Measurements from ENCODE around the gene STK38. TPM values are rescaled to one million over a fixed set of nuclear protein-coding genes. Genes with fewer than 3 reads are reported as not detected.
"Not testable (repeated sequence)": the region's sequence is repeated elsewhere in the genome, so short reads cannot be mapped to it uniquely, and the experiment has no call there.

STK38 gene
- 10 to 100 TPM; 20.8 to 27.4 TPM for total RNA-seq
- long read RNA-seq, transcript STK38-201 (14 exons, 3,576 nt) = major isoform, 10 of 47 reads
- long read RNA-seq, partial matches to known transcripts = 6 of 47 reads
- long read RNA-seq, other reads (novel, unspliced or antisense) = 31 of 47 reads

DNA sequence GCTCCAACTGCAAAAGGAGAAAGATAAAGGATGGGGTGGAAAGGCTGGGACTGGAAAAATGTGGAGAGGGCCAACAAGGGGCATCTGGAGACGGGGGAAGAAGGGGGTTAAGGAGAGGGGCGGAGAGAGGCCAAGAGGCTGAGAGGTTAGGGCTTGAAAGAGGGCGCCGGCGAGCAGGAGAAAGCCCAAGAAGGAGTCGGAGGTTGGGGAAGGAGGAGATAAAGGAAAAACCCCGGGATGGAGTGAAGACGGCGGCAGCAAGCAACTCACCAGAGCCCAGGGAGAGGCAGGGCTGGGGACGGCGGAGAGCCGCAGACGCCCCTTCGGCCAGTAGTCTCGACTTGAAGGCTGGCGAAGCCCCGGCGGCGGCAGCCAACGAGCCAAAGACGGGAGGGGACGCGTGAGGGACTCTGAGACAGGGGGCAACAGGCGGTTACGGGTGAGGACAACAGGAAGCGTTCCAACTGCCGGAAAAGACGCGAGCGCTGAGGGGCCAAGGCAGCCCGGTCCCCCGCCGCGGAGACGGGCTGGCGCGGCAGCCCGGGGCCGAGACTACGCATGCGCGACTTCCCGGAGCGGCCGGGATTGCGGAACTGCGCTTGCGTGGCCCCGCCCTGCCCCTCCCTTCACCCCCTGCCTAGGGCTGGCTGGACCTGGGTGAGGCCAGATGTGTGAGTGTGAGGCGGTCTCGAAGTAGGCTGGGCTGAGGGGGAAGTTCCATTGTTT, at the start of gene STK38:
Gene STK38, minus strand, starts transcription at position 560 of the 726 bp plus-strand sequence. CDS start 7,277 bp downstream, outside the sequence.
- DNase-seq (peak; percentile 93), ATAC-seq (peak; percentile 97 to 98)
- intact Hi-C loops (cut with DNase I) = loop anchor here in 1 of 2 donors (2.0 kb wide), 2 partner anchors 48 to 124 kb away; partner anchors contain the start of gene SRSF3

DNA sequence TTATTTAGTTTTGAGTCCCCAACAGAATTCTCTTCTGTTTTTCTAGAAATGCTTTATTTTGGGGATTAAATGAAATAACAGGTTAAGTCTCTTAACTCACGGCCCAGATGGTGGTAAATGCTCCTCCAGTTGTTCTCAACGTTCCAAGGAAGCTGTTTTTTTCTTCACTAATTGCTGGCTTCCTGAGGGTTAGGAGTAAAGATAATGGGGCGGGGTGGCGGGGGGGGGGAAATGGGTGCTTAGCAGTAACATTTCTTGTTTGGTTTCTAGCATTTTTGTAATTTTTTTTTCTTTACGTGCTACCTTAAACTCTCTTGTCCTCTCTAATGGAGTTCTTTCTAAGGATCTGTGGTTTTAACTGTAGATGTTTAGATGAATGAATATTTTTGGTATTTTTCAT, 49.1 kb upstream of the STK38 start:
- ATAC-seq (no peak), DNase-seq (no peak)
- intact Hi-C loops (cut with DNase I) = no loop called here

DNA sequence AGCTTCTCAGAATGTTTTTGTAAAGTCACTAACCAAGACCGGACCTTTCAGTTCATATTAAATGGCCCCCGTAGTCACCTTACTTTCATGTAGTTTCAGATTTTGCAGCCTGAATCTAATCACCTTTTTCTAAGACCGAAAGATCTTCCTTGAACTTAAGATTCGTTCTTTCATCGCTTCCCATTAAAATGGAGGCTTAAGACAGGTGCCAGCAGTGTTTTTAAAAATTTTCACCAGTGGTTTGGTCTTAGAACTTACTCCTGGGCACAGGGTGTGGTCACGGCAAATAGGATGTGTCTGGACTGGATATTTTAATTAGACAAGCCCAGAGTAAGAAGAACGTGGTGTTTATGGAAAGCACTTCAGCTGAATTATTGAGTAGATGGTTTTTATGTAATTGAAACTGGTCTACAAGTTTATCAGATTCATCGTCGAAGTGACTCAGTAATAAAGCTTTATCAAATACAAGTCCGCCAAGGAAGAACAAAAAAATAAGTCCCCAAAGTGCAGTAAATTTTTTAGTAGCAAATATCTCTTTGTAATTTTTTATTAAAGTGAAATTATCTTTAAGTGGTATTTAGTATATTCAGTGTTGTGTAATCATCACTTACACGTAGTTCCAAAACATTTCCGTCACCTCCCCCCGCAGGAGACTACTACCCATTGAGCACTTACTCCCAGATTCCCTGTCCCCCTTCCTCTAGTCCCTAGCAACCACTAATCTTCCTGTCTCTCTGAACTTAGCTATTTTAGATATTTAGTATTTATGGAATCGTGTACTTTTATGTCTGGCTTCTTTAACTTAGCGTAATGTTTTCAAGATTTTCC, 47.8 kb upstream of the STK38 start:
- DNase-seq (no peak), ATAC-seq (peak; percentile 23 to 34)
- intact Hi-C loops (cut with DNase I) = loop anchor here in 1 of 2 donors (2.0 to 5.0 kb wide), 3 partner anchors 48 to 173 kb away; partner anchors contain the start of genes KCTD20, PXT1 and STK38

DNA sequence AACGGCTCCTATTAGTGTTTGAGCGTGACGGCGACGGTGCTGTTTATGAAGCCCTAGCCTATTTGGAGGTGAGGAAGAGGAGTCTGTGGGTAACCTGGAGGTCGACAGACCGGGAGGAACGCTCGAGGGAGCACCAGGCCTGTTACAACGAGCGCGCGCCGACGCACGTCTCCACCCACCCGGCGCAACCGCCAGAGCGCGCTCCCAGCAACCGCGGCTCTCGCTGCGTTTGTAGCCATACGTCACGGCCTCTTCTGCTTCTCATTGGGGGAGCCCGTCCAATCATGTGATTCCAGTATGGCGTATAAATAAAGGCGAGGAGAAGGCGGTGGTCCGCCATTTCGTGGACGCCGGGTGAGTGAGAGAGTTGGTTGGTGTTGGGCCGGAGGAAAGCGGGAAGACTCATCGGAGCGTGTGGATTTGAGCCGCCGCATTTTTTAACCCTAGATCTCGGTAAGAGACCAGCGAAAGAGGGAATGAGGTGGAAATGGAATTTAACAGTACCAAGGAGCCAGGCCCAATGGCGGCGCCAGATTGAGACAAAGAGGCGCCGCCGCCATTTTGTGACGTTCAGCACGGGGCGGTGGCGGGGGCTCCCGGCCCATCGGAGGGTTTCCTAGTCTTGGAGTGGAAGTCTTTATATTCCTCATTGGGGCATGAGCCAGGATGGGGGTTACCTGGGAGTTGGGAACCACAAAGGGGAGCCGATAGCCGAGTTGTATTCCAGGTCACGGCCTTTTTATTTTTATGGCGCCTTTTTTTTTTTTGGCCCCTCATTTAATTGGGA, 46.9 kb upstream of the STK38 start, which contains the start of gene SRSF3:
Gene SRSF3, plus strand, starts transcription at position 334 of the 787 bp plus-strand sequence. CDS start 2,401 bp downstream, outside the sequence.
- peak; percentile 97 to 98 for ATAC-seq
- intact Hi-C loops (cut with DNase I) = loop anchor here in 1 of 2 donors (2.0 to 5.0 kb wide), 3 partner anchors 47 to 172 kb away; partner anchors contain the start of genes KCTD20, PXT1 and STK38
- peak; percentile 97 for DNase-seq

DNA sequence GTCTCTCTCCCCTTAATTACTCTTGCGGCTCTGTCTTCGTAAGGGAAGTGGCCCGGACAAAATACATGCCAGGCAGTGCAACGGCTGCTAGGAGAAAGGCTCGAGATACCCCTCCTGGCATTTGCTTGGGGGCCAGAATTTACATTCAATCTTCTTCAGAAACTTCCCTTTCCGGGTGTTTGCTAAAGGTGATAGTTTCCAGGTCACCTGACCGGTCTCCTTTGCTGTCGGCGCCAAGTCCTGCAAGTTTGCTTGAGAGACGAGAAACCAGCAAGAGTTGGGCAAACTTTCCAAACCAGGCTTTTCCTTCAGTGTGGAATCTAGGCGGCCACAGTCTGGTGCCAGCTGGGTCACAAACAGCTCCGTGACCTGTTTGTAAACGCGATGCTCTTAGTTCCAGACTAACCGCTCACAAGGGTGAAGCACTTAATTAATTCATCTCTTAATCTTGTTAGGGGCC, 46.3 kb upstream of the STK38 start:
- intact Hi-C loops (cut with DNase I) = loop anchor here in 1 of 2 donors (2.0 to 5.0 kb wide), 3 partner anchors 47 to 171 kb away; partner anchors contain the start of genes KCTD20, PXT1 and STK38
- peak; percentile 19 to 38 for ATAC-seq
- DNase-seq = peak; percentile 62

DNA sequence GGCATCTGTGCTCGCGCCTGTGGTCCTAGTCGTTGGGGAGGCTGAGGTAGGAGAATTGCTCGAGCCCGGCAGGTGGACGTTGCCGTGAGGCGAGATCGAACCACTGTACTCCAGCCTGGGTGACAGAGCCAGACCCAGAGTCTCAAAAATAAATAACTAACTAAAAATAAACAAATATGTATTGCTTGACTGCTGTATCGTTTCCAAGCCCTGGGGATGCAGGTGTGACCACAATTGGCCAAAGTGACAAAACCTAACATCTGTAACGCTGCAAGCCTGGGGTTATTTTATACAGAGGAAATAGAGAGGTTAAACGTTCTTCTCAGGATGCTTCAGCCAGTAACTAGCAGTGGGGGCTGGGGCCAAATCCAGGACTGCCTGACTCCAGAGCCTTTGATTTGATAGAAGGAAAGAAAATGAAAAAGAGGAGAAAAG, 45.0 kb upstream of the STK38 start:
- intact Hi-C loops (cut with DNase I) = loop anchor here in 1 of 2 donors (5.0 kb wide), 2 partner anchors 150 to 170 kb away; partner anchors contain the start of genes KCTD20 and PXT1
- DNase-seq (no peak), ATAC-seq (no peak)

DNA sequence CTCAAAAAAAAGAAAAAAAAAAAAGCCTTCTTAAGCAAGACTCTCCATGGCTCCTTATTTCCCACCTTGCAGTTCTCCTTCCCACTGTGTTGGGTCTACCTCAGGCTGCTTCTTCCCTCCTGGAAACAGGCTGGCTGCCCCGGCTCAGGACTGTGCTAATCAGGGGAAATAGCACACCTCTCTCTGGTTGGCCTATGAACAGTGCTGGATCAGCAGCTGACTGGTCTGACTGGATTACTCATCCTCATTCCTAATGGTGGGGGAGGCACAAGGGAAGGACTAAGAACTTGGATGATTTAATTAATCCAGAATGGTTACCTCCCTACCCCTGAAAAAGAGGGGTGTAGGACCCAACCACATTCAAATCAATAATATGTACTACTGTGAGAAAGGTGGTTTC, 43.0 kb upstream of the STK38 start:
- ATAC-seq (peak in 1 of 2 donors; percentile 28), DNase-seq (no peak)
- intact Hi-C loops (cut with DNase I) = loop anchor here in 1 of 2 donors (5.0 kb wide), 2 partner anchors 148 to 168 kb away; partner anchors contain the start of genes KCTD20 and PXT1

DNA sequence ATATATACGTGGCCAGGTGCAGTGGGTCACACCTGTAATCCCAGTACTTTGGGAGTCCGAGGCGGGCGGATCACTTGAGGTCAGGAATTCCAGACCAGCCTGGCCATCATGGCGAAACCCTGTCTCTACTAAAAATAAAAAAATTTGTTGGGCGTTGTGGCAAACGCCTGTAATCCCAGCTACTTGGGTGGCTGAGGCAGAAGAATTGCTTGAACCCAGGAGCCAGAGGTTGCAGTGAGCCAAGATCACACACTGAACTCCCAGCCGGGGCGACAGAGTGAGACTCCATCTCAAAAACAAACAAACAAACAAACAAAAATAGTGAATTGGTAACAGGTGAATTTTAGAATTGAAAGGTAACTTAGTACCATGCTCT, 41.7 kb upstream of the STK38 start:
- not testable (repeated sequence) for DNase-seq, ATAC-seq

DNA sequence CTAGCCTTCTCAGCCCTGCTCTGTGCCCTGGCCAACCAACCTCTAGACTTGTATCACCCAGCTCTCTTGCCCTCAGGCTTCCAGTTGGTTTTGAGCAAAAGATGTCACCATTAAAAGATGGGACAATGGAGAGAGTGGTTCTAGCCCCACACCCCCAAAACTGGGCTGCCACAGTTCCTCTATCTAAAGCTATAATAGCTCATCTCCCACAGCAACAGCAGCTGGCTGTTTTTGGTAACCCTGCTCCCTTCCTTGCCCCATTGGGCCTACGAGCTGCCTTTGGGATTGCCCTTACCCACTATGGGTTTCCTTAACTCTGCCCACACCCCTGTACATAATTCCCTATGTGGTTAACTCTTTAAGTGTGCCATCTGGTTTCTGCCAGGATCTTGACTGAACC, 39.3 kb upstream of the STK38 start:
- no peak for ATAC-seq
- DNase-seq = no peak
- intact Hi-C loops (cut with DNase I) = no loop called here

More for the DNA sequence above, 41.7 kb upstream of the STK38 start:
- intact Hi-C loops (cut with DNase I) = not testable (repeated sequence)

DNA sequence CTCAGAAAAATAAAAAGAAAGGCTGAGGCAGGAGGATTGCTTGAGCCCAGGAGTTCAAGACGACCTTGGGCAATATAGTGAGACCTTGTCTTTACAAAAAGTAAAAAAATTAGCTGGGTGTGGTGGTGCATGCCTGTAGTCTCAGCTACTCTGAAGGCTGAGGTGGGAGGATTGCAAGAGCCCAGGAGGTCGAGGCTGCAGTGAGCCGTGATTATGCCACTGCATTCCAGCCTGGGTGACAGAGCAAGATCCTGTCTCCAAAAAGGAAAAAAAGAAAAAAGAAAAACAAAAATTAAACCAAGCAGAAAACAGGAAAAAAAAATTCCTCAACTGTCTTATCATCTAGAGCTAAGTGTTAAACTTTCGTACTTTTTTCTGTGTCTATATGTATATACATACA, 34.4 kb upstream of the STK38 start:
- DNase-seq (no peak), ATAC-seq (no peak)
- intact Hi-C loops (cut with DNase I) = no loop called here

DNA sequence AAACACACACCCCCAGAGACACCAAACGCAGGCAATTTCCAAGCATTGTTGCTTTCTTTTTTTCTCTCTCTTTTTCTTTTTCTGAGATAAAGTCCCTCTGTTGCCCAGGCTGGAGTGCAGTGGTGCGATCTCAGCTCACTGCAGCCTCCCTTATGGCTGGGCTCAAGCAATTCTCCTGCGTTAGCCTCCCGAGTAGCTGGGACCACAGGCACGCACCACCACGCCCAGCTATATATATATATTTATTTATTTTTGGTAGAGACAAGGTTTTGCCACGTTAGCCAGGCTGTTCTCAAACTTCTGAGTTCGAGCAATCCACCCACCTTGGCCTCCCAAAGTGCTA, 32.9 kb upstream of the STK38 start:
- no peak for DNase-seq
- ATAC-seq = no peak
- intact Hi-C loops (cut with DNase I) = no loop called here

DNA sequence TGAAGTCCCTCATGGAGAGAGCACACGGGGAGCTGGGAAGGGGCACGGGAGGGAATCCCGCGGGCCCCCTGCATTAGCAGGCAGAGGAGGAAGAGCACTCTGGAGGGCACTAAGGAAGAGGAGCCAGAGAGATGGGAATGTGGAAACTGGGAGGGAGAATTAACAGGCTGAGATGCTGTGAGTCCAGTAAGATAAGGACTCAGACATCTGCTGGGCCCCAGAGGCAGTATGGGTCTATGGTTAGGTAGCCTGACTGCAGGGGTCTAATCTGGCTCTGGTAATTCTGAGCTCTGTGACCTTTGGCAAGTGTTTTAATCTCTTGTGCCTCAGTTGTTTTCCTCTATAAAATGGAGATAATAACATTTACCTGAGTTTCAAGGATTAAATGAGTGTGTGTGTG, 31.2 kb upstream of the STK38 start:
- intact Hi-C loops (cut with DNase I) = no loop called here
- DNase-seq (no peak), ATAC-seq (no peak)

DNA sequence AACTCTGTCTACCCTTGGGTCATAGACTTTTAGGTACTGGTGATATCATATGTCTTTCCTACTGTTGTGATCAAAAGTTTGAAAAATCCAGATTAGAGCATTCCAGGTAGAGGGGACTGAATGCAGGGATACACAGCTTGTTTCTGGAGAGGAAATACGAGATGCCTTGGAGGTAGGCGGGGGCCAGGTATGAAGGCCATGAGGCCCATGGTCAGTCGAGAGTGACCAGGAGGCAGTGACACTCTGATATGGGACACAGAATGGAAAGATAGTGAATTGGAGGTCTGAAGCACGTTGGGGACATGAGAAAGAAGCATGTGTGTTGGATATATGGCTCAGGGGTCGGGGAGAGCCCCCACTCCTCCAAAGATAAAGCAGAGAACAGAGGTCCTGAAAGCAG, 30.8 kb upstream of the STK38 start:
- DNase-seq (no peak), ATAC-seq (no peak)
- intact Hi-C loops (cut with DNase I) = no loop called here

DNA sequence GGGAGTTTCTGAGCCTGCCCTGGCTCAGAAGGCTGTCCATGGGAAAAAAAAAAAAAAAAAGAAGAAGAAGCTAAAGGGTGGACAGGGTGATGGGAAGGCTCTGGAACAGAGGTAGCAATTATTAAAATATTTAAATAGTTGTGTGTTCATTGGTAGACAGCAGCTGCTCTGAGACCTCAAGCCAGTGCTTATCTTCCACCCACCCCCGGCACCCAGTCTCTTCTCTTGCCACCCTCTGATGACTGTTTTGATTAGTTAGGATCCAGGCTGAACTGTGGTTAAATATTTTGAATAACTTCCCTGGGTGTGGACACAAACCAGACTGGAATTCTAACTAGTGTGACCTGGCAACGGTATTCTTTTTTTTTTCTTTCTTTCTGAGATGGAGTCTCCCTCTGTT, 30.0 kb upstream of the STK38 start:
- ATAC-seq = peak in 1 of 2 donors; percentile 68
- intact Hi-C loops (cut with DNase I) = no loop called here
- no peak for DNase-seq

DNA sequence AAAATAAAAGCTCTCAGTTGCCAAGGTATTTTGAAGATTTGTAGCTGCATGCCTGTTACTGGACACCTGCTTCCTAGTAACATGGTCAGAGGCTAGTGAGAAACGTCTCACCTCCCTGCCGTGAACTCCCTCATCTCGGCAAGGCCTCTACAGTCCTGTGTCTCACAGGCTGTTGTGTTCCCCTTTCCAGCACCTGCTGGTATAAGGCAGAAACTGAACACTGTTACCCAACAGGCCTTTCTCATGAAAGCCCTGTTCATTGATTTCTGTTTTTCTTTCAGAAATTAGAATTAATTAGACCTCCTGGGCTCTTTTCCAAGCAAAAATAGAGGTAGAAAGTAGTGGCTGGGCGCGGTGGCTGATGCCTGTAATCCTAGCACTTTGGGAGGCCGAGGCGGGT, 29.3 kb upstream of the STK38 start:
- intact Hi-C loops (cut with DNase I) = no loop called here
- ATAC-seq (no peak), DNase-seq (no peak)

DNA sequence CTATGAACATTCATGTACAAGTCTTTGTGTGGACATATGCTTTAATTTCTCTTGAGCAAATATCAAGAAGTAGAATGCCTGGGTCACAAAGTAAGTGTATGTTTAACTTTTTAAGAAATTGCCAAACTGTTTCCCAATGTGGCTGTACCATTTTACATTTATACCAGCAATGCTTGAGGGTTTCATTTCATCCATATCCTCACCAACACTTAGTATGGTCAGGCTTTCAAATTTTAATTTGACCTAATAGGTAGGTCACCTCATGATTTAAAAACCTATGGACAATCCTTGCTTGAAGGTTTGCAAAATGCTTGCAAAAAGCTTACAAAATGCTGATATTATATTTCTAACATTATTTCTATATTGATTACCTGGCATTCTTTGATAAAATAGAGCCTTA, 27.4 kb upstream of the STK38 start:
- intact Hi-C loops (cut with DNase I) = no loop called here
- ATAC-seq = no peak

DNA sequence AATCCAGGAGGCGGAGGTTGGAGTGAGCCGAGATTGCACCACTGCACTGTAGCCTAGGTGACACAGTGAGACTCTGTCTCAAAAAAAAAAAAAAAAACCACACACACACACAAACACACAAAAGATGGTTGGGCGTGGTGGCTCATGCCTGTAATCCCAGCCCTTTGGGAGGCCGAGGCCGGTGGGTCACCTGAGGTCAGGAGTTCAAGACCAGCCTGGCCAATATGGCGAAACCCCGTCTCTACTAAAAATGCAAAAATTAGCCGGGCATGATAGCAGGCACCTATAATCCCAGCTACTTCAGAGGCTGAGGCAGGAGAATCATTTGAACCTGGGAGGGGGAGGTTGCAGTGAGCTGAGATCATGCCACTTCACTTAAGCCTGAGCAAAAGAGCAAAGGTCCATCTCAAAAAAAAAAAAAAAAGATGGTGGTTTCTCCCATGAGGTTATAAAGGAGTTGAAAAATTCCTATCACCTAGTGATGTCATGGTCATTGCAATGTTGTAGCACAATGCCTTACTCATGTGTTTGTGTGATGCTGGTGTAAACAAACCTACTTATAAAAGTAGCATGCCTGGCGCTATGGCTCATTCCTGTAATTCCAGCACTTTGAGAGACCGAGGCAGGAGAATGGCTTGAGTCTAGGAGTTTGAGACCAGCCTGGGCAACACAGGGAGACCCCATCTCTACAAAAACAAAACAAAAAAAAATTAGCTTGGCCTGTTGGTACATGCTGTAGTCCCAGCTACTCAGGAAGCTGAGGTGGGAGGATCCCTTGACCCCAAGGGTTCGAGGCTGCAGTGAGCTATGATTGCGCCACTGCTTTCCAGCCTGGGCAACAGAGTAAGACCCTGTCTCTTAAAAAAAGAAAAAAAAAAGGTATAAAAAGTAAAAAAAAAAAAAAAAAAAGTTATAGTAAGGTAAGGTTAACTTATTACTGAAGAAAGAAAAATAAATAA, 25.4 kb upstream of the STK38 start:
- ATAC-seq; DNase-seq; intact Hi-C loops (cut with DNase I): not testable (repeated sequence)

More for the DNA sequence above, 27.4 kb upstream of the STK38 start:
- no peak for DNase-seq

All from left cardiac atrium (tissue), 4 donors.